Progenitor cell of endocrine pancreas (in vitro differentiated cells): ENCODE data around the gene GTPBP1. TPM values are rescaled to one million over a fixed set of nuclear protein-coding genes. Genes with fewer than 3 reads are reported as not detected.

Experiments
- DNase-seq: peaks from one replicate; pipeline ENCODE4 v3.0.0; 2021; ENCODE audit warnings: low spot score; ENCODE audit not compliant: unreplicated experiment
- H3K27ac Mint-ChIP-seq: 2 replicates; pipeline ENCODE4 v1.8.0; 2021; ENCODE audit warnings: mild to moderate bottlenecking, moderate library complexity, mixed read lengths
- H3K27me3 Mint-ChIP-seq: 2 replicates; pipeline ENCODE4 v1.8.0; 2021; ENCODE audit warnings: mixed read lengths
- H3K36me3 Mint-ChIP-seq: 2 replicates; pipeline ENCODE4 v1.8.0; 2022; ENCODE audit warnings: mixed read lengths; ENCODE audit not compliant: insufficient read depth
- H3K4me1 Mint-ChIP-seq: 2 replicates; pipeline ENCODE4 v1.8.0; 2021; ENCODE audit warnings: low read depth, mixed read lengths
- H3K4me3 Mint-ChIP-seq: 2 replicates; pipeline ENCODE4 v1.8.0; 2021; ENCODE audit warnings: low read depth, mild to moderate bottlenecking, moderate library complexity, mixed read lengths
- H3K9me3 Mint-ChIP-seq: 2 replicates; pipeline ENCODE4 v1.8.0; 2021; ENCODE audit warnings: low read depth, mixed read lengths
- total RNA-seq: library from RNA; stranded (reverse); gene quantifications from 2 replicates; pipeline ENCODE4 v1.2.1, GENCODE V29; 2021
- TF ChIP-seq, protein P1 (sequence below): fragments of 200-600 bp; sonication (generic); IDR thresholded peaks from one replicate; pipeline ENCODE4 v1.5.0; 2021; ENCODE audit warnings: antibody characterized with exemption, mild to moderate bottlenecking; ENCODE audit not compliant: unreplicated experiment

GTPBP1 gene
- total RNA-seq, 1 donor from 2014 or later = 64.0 TPM

DNA sequence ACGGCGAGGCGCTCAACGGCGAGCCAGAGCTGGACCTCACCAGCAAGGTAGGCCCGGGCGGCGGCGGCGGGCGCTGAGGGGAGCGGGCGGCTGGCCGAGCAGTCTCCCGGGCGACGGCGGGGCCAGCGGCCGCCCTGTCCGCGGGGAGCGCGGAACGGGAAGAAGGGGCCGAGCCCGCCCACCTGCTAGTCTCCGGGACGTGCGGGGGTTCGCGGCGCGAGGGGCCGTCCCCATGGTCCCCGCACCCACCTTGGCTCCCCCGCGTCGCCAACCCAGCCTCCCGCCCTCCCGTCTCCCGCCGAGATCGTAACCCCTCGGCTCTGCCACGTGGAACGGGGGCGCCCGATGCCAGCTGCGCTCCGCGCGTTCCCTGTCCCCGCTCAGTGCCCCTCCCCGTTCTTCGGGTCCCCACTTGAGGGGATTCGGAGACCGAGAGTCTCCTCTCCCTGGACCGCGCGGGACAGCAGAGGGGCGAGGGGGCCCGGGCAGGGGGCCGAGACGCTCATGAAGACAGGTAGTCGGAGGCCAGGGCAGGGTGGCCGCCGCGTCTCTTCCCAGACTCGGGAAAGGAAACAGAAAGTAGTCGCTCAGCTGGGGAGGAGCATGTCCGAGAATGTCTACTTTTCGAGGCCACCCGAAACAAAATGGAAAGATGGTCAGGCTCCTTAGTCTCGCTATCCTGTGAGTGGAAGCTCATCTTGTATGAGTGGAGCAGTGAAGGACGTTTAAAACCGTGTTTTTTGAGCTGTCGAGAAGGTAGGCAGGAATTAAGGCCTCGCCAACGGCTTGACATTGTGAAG lies 557 bp downstream of the GTPBP1 start:
- Mint-ChIP-seq H3K9me3 (no peaks in the 10 kb centered on the region), H3K27me3 (no peaks in the 10 kb centered on the region), H3K4me1 (peaks cover 26% of the 10 kb centered on the region), H3K36me3 (no peaks in the 10 kb centered on the region), H3K27ac (peak overlapping the region; percentile 94), H3K4me3 (peak overlapping the region; percentile 87)
- TF ChIP-seq, protein P1, sequence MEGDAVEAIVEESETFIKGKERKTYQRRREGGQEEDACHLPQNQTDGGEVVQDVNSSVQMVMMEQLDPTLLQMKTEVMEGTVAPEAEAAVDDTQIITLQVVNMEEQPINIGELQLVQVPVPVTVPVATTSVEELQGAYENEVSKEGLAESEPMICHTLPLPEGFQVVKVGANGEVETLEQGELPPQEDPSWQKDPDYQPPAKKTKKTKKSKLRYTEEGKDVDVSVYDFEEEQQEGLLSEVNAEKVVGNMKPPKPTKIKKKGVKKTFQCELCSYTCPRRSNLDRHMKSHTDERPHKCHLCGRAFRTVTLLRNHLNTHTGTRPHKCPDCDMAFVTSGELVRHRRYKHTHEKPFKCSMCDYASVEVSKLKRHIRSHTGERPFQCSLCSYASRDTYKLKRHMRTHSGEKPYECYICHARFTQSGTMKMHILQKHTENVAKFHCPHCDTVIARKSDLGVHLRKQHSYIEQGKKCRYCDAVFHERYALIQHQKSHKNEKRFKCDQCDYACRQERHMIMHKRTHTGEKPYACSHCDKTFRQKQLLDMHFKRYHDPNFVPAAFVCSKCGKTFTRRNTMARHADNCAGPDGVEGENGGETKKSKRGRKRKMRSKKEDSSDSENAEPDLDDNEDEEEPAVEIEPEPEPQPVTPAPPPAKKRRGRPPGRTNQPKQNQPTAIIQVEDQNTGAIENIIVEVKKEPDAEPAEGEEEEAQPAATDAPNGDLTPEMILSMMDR = no peak
- peak; percentile 44 for DNase-seq

DNA sequence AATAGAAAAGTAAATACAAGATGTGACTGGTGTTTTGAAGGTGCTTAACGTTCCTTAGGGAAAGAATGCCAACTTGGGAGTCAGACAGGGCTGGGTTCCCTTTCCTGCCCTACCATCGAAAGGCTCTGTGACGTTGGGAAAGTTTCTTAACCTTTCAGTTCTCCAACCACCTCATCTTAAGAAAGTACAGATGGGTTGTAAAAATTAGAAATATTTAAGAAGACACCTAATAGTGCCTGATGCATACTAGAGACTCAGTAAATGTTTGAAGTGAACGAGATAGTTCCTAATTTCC lies 1.1 kb downstream of the GTPBP1 start:
- TF ChIP-seq, protein P1 = no peak
- peak overlapping the region; percentile 94 for H3K27ac Mint-ChIP-seq
- H3K9me3 Mint-ChIP-seq = no peaks in the 10 kb centered on the region
- H3K27me3 Mint-ChIP-seq = no peaks in the 10 kb centered on the region
- no peak for DNase-seq
- H3K4me1 Mint-ChIP-seq = peaks cover 25% of the 10 kb centered on the region
- H3K36me3 Mint-ChIP-seq = no peaks in the 10 kb centered on the region
- peak overlapping the region; percentile 87 for H3K4me3 Mint-ChIP-seq

DNA sequence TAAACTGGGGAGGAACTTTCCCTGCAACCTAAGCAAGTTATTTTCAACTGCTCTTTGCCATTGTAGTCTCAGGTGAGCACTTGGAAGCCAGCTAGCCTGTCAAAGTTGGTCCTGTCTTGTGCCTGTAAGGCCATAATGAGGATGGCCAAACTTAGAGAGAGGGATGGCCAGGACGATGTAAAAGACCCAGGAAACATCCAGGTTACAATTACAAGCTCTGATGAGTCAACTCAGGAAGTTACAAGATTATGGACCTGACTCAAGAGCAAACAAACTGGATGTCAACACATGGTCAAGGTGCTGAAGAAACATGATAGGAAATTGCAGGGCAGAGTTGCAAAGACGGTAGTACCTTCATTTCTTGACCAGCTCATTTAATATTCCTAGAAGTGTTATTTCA lies 1.6 kb downstream of the GTPBP1 start:
- no peak for DNase-seq
- H3K4me1 Mint-ChIP-seq = peaks cover 26% of the 10 kb centered on the region
- TF ChIP-seq, protein P1 = no peak
- H3K27ac Mint-ChIP-seq = peak overlapping the region; percentile 94
- no peaks in the 10 kb centered on the region for H3K36me3 Mint-ChIP-seq
- peak overlapping the region; percentile 87 for H3K4me3 Mint-ChIP-seq
- H3K9me3 Mint-ChIP-seq = no peaks in the 10 kb centered on the region
- no peaks in the 10 kb centered on the region for H3K27me3 Mint-ChIP-seq

DNA sequence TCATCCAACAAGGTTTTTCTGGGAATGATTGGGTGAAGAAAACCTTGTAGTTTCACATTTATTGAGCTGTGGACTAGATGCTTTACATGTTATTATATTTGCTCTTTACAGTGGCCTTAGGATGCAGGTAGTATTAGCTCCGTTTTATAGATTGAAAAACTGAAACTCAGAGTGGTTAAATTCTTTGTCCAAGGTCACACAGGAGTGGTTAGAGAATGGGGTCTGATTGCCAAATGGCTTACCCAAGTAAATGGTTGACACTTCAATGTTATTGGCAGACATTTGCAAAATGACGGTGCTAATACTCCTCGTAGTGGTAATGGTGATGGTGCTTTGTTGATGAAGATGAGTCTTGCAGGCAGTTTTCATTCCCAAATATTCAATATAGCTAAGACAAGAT lies 2.2 kb downstream of the GTPBP1 start:
- no peak for DNase-seq
- Mint-ChIP-seq H3K4me3 (no peak overlapping the region), H3K9me3 (no peaks in the 10 kb centered on the region), H3K27me3 (no peaks in the 10 kb centered on the region), H3K4me1 (peaks cover 26% of the 10 kb centered on the region), H3K27ac (no peak overlapping the region), H3K36me3 (no peaks in the 10 kb centered on the region)
- TF ChIP-seq, protein P1 = no peak

DNA sequence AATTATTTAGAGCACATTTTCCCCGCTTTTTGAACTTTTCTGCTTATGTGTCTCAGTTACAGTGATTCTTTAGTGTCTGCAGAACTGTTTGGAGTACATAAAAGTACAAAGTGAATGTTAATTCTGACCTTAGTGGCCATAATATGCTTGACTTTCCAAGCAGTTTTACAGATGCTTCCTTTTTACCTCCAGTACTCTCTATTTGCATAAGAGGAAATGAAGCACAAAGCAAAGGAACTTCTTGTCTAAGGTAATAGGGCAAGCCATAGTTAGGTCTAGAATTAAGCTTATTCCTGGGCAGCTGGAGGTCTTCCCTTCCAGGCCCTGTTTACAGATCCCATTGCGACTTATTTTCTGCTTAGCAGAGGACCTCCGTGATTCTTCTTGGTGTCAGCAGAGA lies 3.6 kb downstream of the GTPBP1 start:
- Mint-ChIP-seq H3K4me3 (no peak overlapping the region), H3K9me3 (no peaks in the 10 kb centered on the region), H3K4me1 (peaks cover 26% of the 10 kb centered on the region), H3K27me3 (no peaks in the 10 kb centered on the region), H3K36me3 (no peaks in the 10 kb centered on the region), H3K27ac (no peak overlapping the region)
- no peak for DNase-seq
- TF ChIP-seq, protein P1 = no peak
